ENCODE measurements around the gene CREB3L4. TPM values are rescaled to one million over a fixed set of nuclear protein-coding genes. Genes with fewer than 3 reads are reported as not detected.

CREB3L4 gene
- total and polyA plus RNA-seq, 2 donors (not counting 3 experiments of a cell fraction or from before 2014, with no cell fraction given), result 8.1 to 12.1 TPM

DNA sequence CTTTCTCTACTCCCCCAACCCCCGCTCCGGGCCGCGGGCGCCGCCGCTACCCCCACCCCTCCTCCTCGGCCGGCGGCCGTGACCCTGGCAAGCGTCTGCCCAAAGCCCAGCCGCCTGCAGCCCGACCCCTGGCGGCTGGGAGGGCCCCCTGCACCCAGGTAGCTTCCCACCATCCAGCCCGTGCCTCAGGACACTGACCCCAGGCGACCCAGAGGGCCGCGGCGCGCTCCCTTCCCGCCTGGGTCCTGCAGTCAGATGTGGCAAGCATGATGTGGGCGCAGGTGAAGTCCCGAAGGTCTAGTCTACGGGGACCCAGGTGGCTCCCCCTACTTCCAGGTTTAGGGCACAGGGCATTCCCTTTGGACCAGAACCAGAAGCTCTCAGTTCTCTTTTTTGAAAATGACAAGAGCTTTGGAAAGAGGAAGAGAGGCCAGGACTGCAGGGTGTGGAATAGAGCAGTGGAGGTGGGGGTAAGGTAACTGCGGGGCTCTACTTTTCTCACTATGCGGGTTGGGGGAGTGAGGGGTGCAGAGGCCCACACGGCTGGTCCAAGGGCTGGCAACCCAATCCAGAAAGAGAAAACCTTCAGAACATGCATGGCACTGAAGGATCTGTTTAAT, 21.0 kb upstream of the CREB3L4 start, which contains the start of gene DENND4B:
TSS of gene DENND4B (minus strand) at position 97 of the 620 bp plus-strand sequence. CDS start 2,344 bp downstream, outside the sequence.
- Histone ChIP-seq H3K36me3 (ENCODE audit: control insufficient read depth in 2 of 2, extremely low read depth in 1 of 2, insufficient read depth in 2 of 2, low read length in 2 of 2) (peaks cover 3 to 37% of the 10 kb centered on the region in 2 experiments), H3K9me1 (replicated peaks; ENCODE audit: control insufficient read depth, extremely low read depth, insufficient read depth, low read length) (no peaks in the 10 kb centered on the region), H3K4me2 (ENCODE audit: insufficient read depth, low read length) (peak within 1 kb of the TSS; percentile 73), H3K79me2 (ENCODE audit: control insufficient read depth, insufficient read depth, low read length) (peaks cover 16% of the 10 kb centered on the region), H2AFZ (ENCODE audit: low read depth, low read length) (peak within 1 kb of the TSS; percentile 5), H3K9me3 (replicated peaks; ENCODE audit: control insufficient read depth, insufficient read depth, low read length) (no peaks in the 10 kb centered on the region), H3K4me3 (replicated peaks in 1 of 3; ENCODE audit: insufficient read depth in 1 of 3, low read depth in 1 of 3, low read length in 3 of 3) (peak within 1 kb of the TSS; percentile 42 to 88 (median 73)), H3K27me3 (ENCODE audit: control insufficient read depth in 2 of 2, insufficient read depth in 2 of 2, low read length in 2 of 2) (no peaks in the 10 kb centered on the region), H3K9ac (replicated peaks; ENCODE audit: extremely low read depth, insufficient read depth, low read length) (peak within 1 kb of the TSS; percentile 84), H4K20me1 (replicated peaks; ENCODE audit: control insufficient read depth, extremely low read depth, insufficient read depth, low read length) (no peaks in the 10 kb centered on the region), H3K4me1 (ENCODE audit: control insufficient read depth, extremely low read depth, insufficient read depth, low read length) (peaks cover 9% of the 10 kb centered on the region), H3K27ac (ENCODE audit: insufficient read depth, low read depth, low read length) (peak within 1 kb of the TSS; percentile 63)
- peak; percentile 65 for DNase-seq (ENCODE audit: low read depth, low spot score)
- ChIA-PET CTCF (interaction anchor here (0.6 to 5.3 kb wide), 26 partner anchors 9 to 791 kb away, joined by 3 to 65 read pairs (median 6); partner anchors contain the start of genes CREB3L4, CRTC2, GATAD2B and INTS3), POLR2A (interaction anchor here (0.7 to 1.3 kb wide), 5 partner anchors 12 to 44 kb away, joined by 3 to 5 read pairs (median 4); partner anchors contain the start of genes GATAD2B and SLC39A1)
- intact Hi-C loops (cut with micrococcal nuclease) (loop anchor here (1.0 to 2.0 kb wide), 9 partner anchors 12 to 269 kb away; partner anchors contain the start of genes CRTC2, RAB13 and SLC39A1), dilution Hi-C loops (cut with MboI; ENCODE audit: extremely low pct_ligation_motif_present, low sequenced_read_pairs) (no loop called here)
- TF ChIP-seq POLR2AphosphoS5 (IDR thresholded peaks at IDR 0.05; ENCODE audit: insufficient read depth, low read depth, low read length), result peak; percentile 76
- TF ChIP-seq, protein P1, sequence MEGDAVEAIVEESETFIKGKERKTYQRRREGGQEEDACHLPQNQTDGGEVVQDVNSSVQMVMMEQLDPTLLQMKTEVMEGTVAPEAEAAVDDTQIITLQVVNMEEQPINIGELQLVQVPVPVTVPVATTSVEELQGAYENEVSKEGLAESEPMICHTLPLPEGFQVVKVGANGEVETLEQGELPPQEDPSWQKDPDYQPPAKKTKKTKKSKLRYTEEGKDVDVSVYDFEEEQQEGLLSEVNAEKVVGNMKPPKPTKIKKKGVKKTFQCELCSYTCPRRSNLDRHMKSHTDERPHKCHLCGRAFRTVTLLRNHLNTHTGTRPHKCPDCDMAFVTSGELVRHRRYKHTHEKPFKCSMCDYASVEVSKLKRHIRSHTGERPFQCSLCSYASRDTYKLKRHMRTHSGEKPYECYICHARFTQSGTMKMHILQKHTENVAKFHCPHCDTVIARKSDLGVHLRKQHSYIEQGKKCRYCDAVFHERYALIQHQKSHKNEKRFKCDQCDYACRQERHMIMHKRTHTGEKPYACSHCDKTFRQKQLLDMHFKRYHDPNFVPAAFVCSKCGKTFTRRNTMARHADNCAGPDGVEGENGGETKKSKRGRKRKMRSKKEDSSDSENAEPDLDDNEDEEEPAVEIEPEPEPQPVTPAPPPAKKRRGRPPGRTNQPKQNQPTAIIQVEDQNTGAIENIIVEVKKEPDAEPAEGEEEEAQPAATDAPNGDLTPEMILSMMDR (IDR thresholded peaks at IDR 0.05; ENCODE audit: extremely low read depth in 1 of 2, insufficient read depth in 1 of 2, low read depth in 1 of 2, low read length in 2 of 2), result peak; percentile 89 to 97
- TF ChIP-seq, protein P2, sequence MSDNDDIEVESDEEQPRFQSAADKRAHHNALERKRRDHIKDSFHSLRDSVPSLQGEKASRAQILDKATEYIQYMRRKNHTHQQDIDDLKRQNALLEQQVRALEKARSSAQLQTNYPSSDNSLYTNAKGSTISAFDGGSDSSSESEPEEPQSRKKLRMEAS (IDR thresholded peaks at IDR 0.05; ENCODE audit: insufficient read depth, insufficient read length), result no peak
- peak; percentile 82 for FAIRE-seq
- no TSS peak for BruUV-seq (replicated peaks)

Measured in endothelial cell of umbilical vein (primary cell).